Heart left ventricle (tissue), 16 donors: ENCODE results near the gene PBX1. TPM values are rescaled to one million over a fixed set of nuclear protein-coding genes. Genes with fewer than 3 reads are reported as not detected.

Source experiments
- ATAC-seq, 4 donors: fragments of 200-7000 bp; cut with Tn5 transposase; one replicate each; pipeline ENCODE4 v1.9.1; 2020 to 2022; ENCODE audit warnings: moderate library complexity in 4 of 4, mild to moderate bottlenecking in 3 of 4, moderate number of reproducible peaks in 1 of 4
- DNase-seq, 5 donors: peaks; one replicate each; pipeline ENCODE4 v3.0.0-alpha.2; 2020
- H3K27ac ChIP-seq, 12 donors: fragments of 200-600 bp; sonication (generic) in 4 of 12; one replicate each; pipeline versions ENCODE4 v1.5.0 to v1.8.0; 2016 to 2022; ENCODE audit warnings: mild to moderate bottlenecking in 2 of 12
- H3K27me3 ChIP-seq, 9 donors: fragments of 200-600 bp; sonication (generic) in 2 of 9; one replicate each; pipeline versions ENCODE4 v1.5.1 to v1.8.0; 2016 to 2022; ENCODE audit warnings: mild to moderate bottlenecking in 3 of 9
- H3K36me3 ChIP-seq, 9 donors: fragments of 200-600 bp; sonication (generic) in 2 of 9; one replicate each; pipeline versions ENCODE4 v1.5.0 to v1.8.0; 2018 to 2022; ENCODE audit warnings: mild to moderate bottlenecking in 2 of 9
- H3K4me1 ChIP-seq, 12 donors: fragments of 200-600 bp; sonication (generic) in 4 of 12; one replicate each; pipeline versions ENCODE4 v1.5.0 to v1.8.0; 2016 to 2022; ENCODE audit warnings: mild to moderate bottlenecking in 3 of 12
- H3K4me3 ChIP-seq, 12 donors: fragments of 200-600 bp; sonication (generic) in 4 of 12; one replicate each; pipeline versions ENCODE4 v1.5.0 to v1.8.0; 2017 to 2022; ENCODE audit warnings: mild to moderate bottlenecking in 9 of 12, moderate library complexity in 4 of 12
- H3K9me3 ChIP-seq, 12 donors: fragments of 200-600 bp; sonication (generic) in 4 of 12; one replicate each; pipeline versions ENCODE4 v1.5.0 to v1.8.0; 2016 to 2022; ENCODE audit warnings: mild to moderate bottlenecking in 1 of 12
- CTCF ChIP-seq, 12 donors: fragments of 200-600 bp; sonication (generic) in 4 of 12; IDR thresholded peaks; one replicate each; pipeline versions ENCODE4 v1.5.0 to v1.8.0; 2018 to 2022; ENCODE audit warnings: antibody characterized with exemption in 12 of 12, mild to moderate bottlenecking in 5 of 12
- POLR2A ChIP-seq, 2 donors: fragments of 450-650 bp; IDR thresholded peaks; one replicate each; pipeline ENCODE4 v1.6.1; 2017; ENCODE audit warnings: antibody characterized with exemption in 2 of 2, mild to moderate bottlenecking in 2 of 2, moderate library complexity in 2 of 2
- WGBS, 4 donors: extraction: QIAGEN DNeasy Blood & Tissue Kit in 2 of 4; methylation state at CpG; one replicate each; pipeline versions ENCODE4 v1.1.5 to v1.1.7; 2013 to 2018; 5-methylcytosine and 5-hydroxymethylcytosine counted together
- intact Hi-C, 10 donors: fragments of 100-400 bp; cut with DNase I; formaldehyde crosslinking; loops; one replicate each; pipeline versions ENCODE4 v1.11.1 to v1.14.2; 2022
- polyA plus RNA-seq, 2 donors: library from polyadenylated mRNA; stranded (reverse); fragments of 200-250 nt; gene quantifications; one replicate each; pipeline ENCODE4 v1.2.3, GENCODE V29; 2013
- total RNA-seq, 9 donors: library from RNA; depleted of rRNA in 2 of 9; stranded (reverse); fragments of >200 nt in 2 of 9; fragmentation: NEBNext Ultra II Directional in 3 of 9; extraction: Animal tissue kit (Norgen Biotek cat#: 25700) in 3 of 9; gene quantifications; one replicate each; pipeline versions ENCODE4 v1.1.0 to v1.2.4, GENCODE V29; 2016 to 2023
- donor health status: ischemic (EF 13 %, LVEDD 7.1; RV severe dilation, severe dysfunction).
- donor health status: healthy with polysubstance abuse.
- donor health status: DM: no; HTN: yes; CAD: no.
- donor health status: DM: no; HTN: no; CAD: no.
- donor health status: ischemic (EF 25% LVEDD 6.9; RV normal size, moderate dysfunction).
- donor health status: ischemic (EF 25% LVEDD 5.7; RV mildly dilated, moderate dysfunction).
- donor health status: healthy.
- donor health status: DM: yes; HTN: yes; CAD: no.
- donor health status: ischemic (EF 35%, LVEDD 5.7; RV mildly dilated, moderate dysfunction).
- donor health status: nonischemic (EF 11% LVEDD 7.7; RV severe dilation, severe dysfunction).
- donor health status: DM: yes; HTN: yes; CAD: no.
- donor health status: PGD.
- donor health status: ischemic (EF 29% LVEDD 5.4; RV normal size, mild dysfunction).
- donor health status: nonischemic (EF 23%, LVEDD 6.1; RV moderate dilation, normal function).

PBX1 gene
- total and polyA plus RNA-seq, 11 donors = 15.2 to 78.2 (median 59.1) TPM

GRCh38 chr1:164736137-164736536 is 177.2 kb downstream of the PBX1 start:
- H3K27ac ChIP-seq = no peak overlapping the region
- TF ChIP-seq POLR2A (IDR thresholded peaks at IDR 0.05) (no peak), CTCF (IDR thresholded peaks at IDR 0.05) (no peak)
- H3K4me1 ChIP-seq = peaks cover 0 to 32% (median 2%) of the 10 kb centered on the region in 12 donors
- 97% methylated on average over 8 of the region's 8 CpGs for WGBS, 4 donors
- ATAC-seq (no peak), DNase-seq (no peak)
- H3K36me3 ChIP-seq = no peaks in the 10 kb centered on the region
- no peaks in the 10 kb centered on the region for H3K27me3 ChIP-seq
- no peak overlapping the region for H3K4me3 ChIP-seq
- H3K9me3 ChIP-seq = no peaks in the 10 kb centered on the region
- intact Hi-C loops = no loop called here

- Histone ChIP-seq H3K9me3 (no peaks in the 10 kb centered on the region), H3K4me1 (peaks cover 0 to 21% (median 0%) of the 10 kb centered on the region in 12 donors), H3K27ac (no peak overlapping the region), H3K36me3 (no peaks in the 10 kb centered on the region), H3K27me3 (no peaks in the 10 kb centered on the region), H3K4me3 (no peak overlapping the region)
- DNase-seq (no peak), ATAC-seq (no peak)
- TF ChIP-seq POLR2A (IDR thresholded peaks at IDR 0.05) (no peak), CTCF (IDR thresholded peaks at IDR 0.05) (no peak)
- intact Hi-C loops = no loop called here
- WGBS, 4 donors = 93 to 97% (median 95%) methylated on average over 10 of the region's 10 CpGs
Observed at GRCh38 chr1:164739189-164739588, 180.2 kb downstream of the PBX1 start.

GRCh38 chr1:164740000-164740526 is 181.1 kb downstream of the PBX1 start:
- no peak for DNase-seq
- no peaks in the 10 kb centered on the region for H3K27me3 ChIP-seq
- H3K36me3 ChIP-seq = no peaks in the 10 kb centered on the region
- H3K4me3 ChIP-seq = no peak overlapping the region
- H3K4me1 ChIP-seq = peaks cover 0 to 17% (median 0%) of the 10 kb centered on the region in 12 donors
- intact Hi-C loops = no loop called here
- 54 to 64% (median 59%) methylated on average over 3 of the region's 3 CpGs for WGBS, 4 donors
- peak in 3 of 4 donors; percentile 41 to 75 (median 68) for ATAC-seq
- H3K9me3 ChIP-seq = no peaks in the 10 kb centered on the region
- TF ChIP-seq POLR2A (IDR thresholded peaks at IDR 0.05) (no peak), CTCF (IDR thresholded peaks at IDR 0.05) (no peak)
- no peak overlapping the region for H3K27ac ChIP-seq

- no peak overlapping the region for H3K4me3 ChIP-seq
Observed at GRCh38 chr1:164742745-164743144, 183.8 kb downstream of the PBX1 start.

More at GRCh38 chr1:164742745-164743144, 183.8 kb downstream of the PBX1 start:
- DNase-seq (no peak), ATAC-seq (no peak)
- H3K9me3 ChIP-seq = no peaks in the 10 kb centered on the region
- 90 to 98% (median 95%) methylated on average over 3 of the region's 3 CpGs for WGBS, 4 donors
- H3K27ac ChIP-seq = no peak overlapping the region
- no peak for TF ChIP-seq POLR2A (IDR thresholded peaks at IDR 0.05)
- TF ChIP-seq CTCF (IDR thresholded peaks at IDR 0.05) = no peak
- no peaks in the 10 kb centered on the region for H3K36me3 ChIP-seq
- no peaks in the 10 kb centered on the region for H3K27me3 ChIP-seq
- H3K4me1 ChIP-seq = peaks cover 0 to 23% (median 6%) of the 10 kb centered on the region in 12 donors
- intact Hi-C loops = no loop called here
